GM18868 (cell line): ENCODE results near the gene MOV10.

ENCODE experiments used
- ATAC-seq: cut with Tn5 transposase; IDR thresholded peaks from one replicate; pipeline ENCODE4 v1.9.1; 2021; ENCODE audit warnings: mild to moderate bottlenecking, moderate library complexity; ENCODE audit not compliant: unreplicated experiment

Gene MOV10

GRCh38 chr1:112698366-112699310 is 24.2 kb downstream of the MOV10 start:
- ATAC-seq, result no peak

GRCh38 chr1:112699425-112700144 is 25.1 kb downstream of the MOV10 start:
- ATAC-seq, result no peak

- peak; percentile 42 for ATAC-seq
These were observed 26.1 kb downstream of the MOV10 start for GRCh38 chr1:112700290-112701226.

- no peak for ATAC-seq
These were observed 27.0 kb downstream of the MOV10 start for GRCh38 chr1:112701227-112702066.

- no peak for ATAC-seq
These were observed 27.6 kb downstream of the MOV10 start for GRCh38 chr1:112702067-112702395.

- ATAC-seq, result no peak
These were observed 28.2 kb downstream of the MOV10 start for GRCh38 chr1:112702420-112703261.

- no peak for ATAC-seq
These were observed 29.2 kb downstream of the MOV10 start for GRCh38 chr1:112703706-112704105.

GRCh38 chr1:112704391-112704933 is 30.0 kb downstream of the MOV10 start:
- ATAC-seq, result no peak

- ATAC-seq, result peak; percentile 68
These were observed 30.6 kb downstream of the MOV10 start for GRCh38 chr1:112704934-112705627.

- ATAC-seq, result peak; percentile 68
These were observed 32.2 kb downstream of the MOV10 start, which contains the start of gene RHOC for GRCh38 chr1:112706505-112707220. TSS of gene RHOC (minus strand) at chr1:112707127. CDS start at chr1:112703799, 3,328 bp downstream.

GRCh38 chr1:112707221-112708001 is 33.0 kb downstream of the MOV10 start:
- ATAC-seq, result peak; percentile 50

GRCh38 chr1:112708002-112708448 is 33.6 kb downstream of the MOV10 start:
- ATAC-seq, result no peak

- ATAC-seq, result no peak
These were observed 34.0 kb downstream of the MOV10 start for GRCh38 chr1:112708489-112708888.

GRCh38 chr1:112710159-112710558 is 35.7 kb downstream of the MOV10 start:
- no peak for ATAC-seq

GRCh38 chr1:112710586-112710985 is 36.1 kb downstream of the MOV10 start:
- ATAC-seq, result no peak

- no peak for ATAC-seq
These were observed 36.6 kb downstream of the MOV10 start for GRCh38 chr1:112711041-112711440.

GRCh38 chr1:112711670-112712069 is 37.2 kb downstream of the MOV10 start:
- ATAC-seq, result no peak
